ENCODE measurements around the gene SLC66A3.

DNA sequence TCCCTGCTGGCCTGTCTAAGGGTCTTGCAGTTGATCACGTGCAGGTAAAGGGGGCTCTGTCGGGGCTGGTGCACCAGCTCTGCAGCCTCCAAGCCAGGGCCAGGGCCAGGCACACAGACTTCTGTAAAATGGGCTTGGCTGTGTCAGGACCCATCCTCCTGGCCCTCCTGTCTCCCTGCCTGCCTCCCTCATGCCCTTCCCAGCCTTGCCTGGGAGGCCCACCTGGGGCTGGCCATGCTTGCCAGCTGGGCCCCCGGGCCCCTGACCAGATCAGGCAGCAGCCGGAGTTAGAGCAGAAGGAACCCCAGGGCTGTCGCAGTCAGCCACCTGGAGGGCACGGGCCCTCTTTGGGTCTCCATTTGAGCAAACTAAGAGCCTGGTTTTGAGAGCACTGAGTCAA, 2.0 kb downstream of the SLC66A3 start:
- TF ChIP-seq, protein P1, sequence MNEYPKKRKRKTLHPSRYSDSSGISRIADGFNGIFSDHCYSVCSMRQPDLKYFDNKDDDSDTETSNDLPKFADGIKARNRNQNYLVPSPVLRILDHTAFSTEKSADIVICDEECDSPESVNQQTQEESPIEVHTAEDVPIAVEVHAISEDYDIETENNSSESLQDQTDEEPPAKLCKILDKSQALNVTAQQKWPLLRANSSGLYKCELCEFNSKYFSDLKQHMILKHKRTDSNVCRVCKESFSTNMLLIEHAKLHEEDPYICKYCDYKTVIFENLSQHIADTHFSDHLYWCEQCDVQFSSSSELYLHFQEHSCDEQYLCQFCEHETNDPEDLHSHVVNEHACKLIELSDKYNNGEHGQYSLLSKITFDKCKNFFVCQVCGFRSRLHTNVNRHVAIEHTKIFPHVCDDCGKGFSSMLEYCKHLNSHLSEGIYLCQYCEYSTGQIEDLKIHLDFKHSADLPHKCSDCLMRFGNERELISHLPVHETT (tag by site-specific recombination; IDR thresholded peaks at IDR 0.05) = no peak
- TF ChIP-seq ZBTB7A (tag by site-specific recombination; IDR thresholded peaks at IDR 0.05; ENCODE audit: low read depth) = no peak
- TF ChIP-seq ZNF121 (tag by site-specific recombination; IDR thresholded peaks at IDR 0.05) = no peak
- TF ChIP-seq, protein P2, sequence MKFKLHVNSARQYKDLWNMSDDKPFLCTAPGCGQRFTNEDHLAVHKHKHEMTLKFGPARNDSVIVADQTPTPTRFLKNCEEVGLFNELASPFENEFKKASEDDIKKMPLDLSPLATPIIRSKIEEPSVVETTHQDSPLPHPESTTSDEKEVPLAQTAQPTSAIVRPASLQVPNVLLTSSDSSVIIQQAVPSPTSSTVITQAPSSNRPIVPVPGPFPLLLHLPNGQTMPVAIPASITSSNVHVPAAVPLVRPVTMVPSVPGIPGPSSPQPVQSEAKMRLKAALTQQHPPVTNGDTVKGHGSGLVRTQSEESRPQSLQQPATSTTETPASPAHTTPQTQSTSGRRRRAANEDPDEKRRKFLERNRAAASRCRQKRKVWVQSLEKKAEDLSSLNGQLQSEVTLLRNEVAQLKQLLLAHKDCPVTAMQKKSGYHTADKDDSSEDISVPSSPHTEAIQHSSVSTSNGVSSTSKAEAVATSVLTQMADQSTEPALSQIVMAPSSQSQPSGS (tag by site-specific recombination; IDR thresholded peaks at IDR 0.05; ENCODE audit: low read depth) = no peak
- no peak for TF ChIP-seq ZNF677 (tag by site-specific recombination; IDR thresholded peaks at IDR 0.05)
- TF ChIP-seq, protein P3, sequence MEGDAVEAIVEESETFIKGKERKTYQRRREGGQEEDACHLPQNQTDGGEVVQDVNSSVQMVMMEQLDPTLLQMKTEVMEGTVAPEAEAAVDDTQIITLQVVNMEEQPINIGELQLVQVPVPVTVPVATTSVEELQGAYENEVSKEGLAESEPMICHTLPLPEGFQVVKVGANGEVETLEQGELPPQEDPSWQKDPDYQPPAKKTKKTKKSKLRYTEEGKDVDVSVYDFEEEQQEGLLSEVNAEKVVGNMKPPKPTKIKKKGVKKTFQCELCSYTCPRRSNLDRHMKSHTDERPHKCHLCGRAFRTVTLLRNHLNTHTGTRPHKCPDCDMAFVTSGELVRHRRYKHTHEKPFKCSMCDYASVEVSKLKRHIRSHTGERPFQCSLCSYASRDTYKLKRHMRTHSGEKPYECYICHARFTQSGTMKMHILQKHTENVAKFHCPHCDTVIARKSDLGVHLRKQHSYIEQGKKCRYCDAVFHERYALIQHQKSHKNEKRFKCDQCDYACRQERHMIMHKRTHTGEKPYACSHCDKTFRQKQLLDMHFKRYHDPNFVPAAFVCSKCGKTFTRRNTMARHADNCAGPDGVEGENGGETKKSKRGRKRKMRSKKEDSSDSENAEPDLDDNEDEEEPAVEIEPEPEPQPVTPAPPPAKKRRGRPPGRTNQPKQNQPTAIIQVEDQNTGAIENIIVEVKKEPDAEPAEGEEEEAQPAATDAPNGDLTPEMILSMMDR (tag by site-specific recombination; IDR thresholded peaks at IDR 0.05) = no peak
- TF ChIP-seq BCL11A (tag by site-specific recombination; IDR thresholded peaks at IDR 0.05; ENCODE audit: low read depth) = no peak
